CMK (cell line): Measurements from ENCODE around the gene PIM3.
A peak's percentile ranks its signal among the peaks of the same experiment; 100 is the strongest.

ENCODE experiments used
- DNase-seq: peaks from one replicate; pipeline ENCODE4 v3.0.0-alpha.2; 2010; ENCODE audit warnings: low read depth

The PIM3 gene

DNA sequence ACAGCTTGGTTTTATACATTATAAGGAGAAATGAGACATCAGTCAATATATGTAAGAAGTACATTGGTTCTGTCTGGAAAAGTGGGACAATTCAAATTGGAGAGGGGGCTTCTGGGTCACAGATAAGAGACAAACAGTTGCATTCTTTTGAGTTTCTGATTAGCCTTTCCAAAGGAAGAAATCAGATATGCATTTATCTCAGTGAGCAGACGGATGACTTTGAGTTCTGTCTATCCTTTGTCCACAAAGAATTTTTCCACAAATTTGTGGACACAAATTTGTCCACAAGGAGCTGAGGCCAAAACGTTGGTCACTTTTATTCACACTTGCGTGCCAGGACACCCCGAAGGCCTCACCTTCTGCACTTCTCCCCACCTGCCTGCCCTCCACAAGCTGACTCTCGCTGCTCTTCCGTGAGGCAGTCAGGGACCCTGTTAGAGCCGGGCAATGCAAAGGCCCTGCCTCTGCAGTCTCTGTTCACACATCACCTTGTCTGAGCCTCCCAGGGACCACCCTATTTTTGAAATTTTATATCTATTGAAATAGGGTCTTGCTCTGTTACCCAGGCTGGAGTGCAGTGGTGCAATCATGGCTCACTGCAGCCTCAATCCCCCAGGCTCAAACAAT, 31.4 kb downstream of the PIM3 start:
- DNase-seq = no peak

DNA sequence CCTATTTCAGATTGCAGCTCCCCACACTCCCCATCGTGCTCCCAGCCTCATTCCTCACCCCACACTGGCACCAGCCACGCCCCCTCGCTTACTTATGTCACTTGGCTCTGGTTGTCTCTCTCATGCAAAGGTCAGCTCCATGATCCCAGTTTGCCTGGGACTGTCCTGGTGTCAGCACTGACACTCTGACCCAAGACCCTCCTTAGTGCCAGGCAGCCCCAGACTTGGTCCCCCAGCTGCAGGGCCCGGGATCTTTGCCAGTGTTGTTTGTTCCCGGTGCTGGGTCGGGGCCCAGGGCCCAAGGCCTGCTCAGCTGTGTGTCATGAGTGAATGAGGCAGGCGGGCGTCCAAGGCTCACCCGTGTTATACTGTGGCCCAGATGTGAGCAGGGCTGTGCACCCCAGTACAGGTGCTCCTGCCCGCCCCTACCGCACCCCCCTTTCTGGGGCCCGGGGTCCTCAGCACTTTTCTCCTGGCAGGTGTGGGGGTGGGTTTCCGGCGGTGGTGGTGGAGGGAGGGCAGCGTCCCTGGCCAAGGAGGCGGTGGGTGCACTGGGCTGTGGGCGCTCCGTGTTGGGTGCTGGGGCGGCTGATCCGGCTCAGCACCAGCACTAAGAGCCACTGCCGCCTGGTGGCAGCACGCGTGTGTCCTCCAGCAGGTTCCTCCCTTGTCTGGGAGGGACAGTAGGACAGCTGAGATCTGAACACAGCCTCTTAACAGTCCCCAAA, 32.5 kb downstream of the PIM3 start:
- DNase-seq = no peak

DNA sequence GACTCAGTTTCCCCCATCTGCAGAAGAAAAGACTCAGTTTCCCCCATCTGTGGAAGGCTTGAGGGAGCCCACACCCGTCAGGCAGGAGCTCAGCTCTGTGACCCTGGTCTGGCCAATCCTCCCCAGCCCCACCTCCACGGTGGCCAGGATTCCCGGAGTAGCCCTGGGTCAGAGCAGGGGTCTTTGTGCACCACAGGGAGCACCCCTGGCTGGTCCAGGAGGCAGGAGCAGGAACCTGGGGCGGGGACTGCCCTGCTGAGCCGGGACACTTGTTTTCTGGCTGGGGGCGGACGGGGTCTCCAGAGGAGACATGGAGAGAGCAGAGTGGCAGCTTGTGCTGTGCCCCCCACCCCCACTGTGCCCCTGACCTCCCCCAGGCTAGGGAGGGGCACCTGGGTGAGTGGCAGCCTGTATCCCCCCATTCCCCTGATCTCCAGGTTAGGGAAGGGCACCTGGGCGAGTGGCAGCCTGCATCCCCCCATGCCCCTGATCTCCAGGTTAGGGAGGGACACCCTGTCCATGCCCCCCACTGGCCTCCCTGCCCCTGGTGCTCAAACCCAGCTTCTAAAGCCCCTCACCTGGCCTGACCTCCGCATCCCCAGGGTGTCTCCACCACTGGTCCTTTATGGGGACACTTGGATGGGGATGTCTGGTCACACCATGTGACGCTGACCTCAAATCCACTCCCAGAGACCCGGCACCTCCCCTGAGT, 33.2 kb downstream of the PIM3 start:
- DNase-seq = no peak

DNA sequence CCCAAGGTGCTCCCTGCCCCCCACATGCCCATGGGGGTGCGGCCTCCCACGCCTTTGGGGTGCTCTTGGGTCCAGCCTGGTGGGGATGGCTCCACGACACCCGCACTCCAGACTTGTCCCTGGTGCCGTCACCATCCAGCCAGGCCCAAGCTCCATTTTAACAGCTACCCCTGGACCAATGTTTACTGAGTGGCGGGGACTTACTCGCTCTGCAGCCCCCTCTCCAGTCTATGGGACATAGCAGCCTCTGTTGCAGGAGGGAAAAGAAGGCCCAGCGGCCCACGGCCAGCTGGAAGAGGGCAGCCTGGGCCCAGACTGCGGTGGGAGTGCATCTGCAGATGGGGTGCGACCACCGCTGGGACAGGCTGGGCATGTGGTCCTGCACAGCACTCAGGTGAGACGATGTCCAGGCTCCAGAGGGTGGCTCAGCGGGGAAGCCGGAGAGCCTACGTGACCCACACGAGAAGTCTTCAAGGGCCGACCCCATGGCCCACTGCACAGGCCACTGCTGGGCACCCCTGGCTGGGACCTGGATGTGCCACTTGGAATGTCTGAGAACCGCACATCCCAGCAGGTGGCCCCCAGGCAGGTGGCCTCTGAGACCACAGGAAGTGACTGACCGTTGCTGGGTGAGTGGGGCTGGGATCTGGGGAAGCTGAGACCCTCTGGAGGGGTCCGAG, 33.9 kb downstream of the PIM3 start:
- no peak for DNase-seq

DNA sequence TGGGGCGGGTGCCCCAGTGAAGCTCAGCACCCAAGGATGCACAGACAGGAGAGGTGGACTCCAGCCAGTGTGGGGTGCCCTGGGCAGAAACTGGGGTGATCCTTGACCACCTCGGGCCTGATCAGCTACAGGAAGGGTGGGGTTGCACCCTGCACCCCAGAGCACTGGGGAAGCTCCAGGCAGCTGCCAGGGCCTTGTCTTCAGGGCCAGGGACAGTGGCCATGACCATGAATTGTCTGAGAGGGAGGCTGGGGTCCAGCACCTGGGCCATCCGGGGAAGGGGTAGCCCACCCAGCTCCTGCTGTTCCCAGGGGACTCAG, 34.4 kb downstream of the PIM3 start:
- DNase-seq = no peak

DNA sequence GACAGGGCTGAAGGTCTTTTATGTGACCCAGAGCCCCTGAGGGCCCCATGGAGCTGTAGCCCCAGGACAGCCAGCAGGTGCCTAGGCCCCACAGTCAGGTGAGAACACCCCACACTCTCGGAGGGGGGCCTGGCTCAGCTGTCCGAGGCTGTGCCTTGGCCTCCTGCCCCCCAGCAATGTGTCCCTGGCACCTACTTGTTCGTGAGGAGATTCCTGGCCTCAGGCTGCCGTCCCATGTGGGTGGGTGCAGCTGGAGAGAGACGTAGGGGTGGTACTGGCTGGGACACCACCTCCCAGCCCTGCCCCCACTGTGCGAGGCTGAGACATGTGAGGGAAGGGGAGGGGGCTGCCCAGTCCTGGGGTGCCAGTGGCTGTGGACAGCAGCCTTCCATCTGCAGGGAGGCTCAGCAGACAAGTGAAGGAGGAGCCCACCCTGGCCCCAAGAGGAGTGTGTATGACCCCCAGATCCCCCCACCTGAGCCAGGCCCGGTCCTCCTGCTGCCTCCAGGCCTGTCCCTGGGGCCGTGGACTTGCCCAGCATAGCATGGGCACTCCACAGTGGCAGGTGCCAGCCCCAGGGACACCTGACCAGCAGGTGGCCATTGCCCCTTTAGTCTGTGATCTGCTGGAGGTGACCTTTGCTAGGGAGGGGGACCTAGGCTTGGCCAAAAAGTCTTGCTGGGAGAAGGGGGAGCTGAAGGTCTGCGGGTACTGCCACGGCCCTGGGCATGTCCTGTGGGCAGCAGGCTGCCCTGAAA, 35.0 kb downstream of the PIM3 start:
- DNase-seq = no peak

DNA sequence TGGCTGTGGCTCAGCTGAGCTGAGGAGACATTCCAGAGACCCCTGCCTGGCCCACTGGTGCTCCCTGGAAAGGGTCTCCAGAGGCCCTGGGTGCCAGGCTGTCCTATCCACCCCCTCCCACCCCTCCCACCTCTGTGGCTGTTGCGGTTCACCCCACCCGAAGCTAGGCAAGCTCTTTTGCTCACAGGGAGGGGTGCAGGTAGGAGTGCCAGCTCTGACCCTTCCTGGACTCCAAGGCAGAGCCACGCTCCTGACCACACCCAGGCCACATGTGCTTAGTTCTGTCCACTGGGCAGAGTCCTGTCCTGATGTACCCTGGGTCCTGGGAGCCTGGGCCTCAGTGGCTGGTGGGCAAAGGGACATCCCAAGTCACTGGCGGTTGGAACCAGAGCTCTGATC, 35.5 kb downstream of the PIM3 start:
- DNase-seq = no peak

DNA sequence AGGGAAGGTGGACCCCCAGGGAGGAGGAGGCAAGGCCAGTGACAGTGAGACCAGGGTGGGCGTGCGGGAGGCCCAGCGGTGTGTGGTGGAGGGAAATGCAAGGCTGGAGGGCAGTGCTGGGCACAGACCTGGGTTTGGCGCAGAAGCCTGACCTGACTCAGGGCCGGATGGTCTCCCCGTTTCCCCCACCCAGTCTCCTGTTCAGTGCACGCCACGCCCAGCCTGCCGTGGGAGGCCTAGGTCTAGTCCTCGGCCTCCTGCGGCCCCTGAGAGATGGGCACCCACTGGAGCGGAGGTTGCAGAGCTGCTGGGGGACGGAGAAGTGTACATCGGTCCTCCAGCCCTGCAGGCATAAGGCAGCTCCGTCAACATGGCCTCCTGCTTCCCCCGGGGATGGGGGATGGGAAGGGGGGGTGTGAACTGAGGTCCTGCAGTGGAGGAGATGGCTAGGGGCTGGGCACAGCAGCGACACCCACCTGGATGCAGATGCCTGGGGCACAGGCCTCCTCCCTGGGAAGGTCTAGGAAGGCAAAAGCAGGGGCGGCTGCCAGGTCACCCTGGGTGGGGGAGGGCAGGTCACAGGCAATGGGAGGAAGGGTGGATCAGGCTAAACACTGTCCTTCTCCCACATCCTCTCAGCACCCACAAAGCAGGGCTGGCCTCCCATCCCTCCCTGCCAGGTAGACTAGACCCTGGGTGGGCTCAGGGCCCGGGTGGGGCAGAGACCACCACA, 36.1 kb downstream of the PIM3 start:
- no peak for DNase-seq

DNA sequence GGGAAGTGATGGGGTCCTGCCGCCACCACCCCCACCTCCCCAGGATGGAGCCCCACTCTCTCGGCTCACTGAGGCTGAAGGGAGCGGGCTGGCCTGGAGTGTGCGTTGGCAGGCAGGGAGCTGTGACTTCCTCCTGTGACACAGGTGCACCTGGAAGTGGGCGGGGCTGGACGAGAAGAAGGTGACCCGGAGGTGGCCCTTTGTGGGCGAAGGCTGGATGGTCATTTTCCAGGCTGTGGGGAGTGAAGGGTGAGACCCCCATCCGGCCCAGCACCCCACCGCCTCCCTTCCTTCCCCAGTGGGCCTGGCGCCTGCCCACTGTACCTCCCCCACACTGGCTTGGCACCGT, 36.7 kb downstream of the PIM3 start:
- DNase-seq = no peak

DNA sequence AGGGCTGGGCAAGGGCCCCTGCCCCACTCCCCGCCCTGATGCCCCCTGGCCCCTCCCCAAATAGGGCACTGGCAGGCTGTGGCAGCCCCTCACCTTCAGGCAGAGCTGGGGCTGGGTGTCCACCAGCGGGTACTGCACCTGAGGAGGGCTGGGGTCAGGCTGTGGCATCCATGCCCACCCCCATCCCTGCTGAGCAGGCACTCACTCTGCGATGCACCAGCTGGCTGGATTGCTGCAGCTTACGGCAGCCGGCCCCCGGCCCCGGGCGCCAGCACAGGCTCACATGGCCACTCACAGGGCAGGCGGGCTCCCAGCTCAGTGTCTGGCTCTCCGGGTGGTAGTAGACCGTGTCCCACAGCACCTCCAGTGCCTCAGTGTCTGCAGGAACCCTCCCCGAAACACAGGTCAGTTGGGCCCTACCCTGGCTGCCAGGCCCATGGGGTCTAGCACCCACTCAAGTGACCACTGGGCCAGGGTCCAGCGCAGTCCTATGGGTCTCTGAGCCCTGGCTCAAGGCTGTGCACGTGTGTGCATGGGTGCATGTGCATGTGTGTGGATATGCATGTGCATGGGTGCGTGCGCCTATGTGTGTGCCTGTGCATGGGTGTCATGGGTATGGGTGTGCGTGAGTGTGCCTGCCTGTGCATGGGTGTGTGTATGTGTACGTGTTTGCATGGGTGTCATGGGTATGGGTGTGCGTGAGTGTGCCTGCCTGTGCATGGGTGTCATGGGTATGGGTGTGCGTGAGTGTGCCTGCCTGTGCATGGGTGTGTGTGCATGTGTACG, 37.6 kb downstream of the PIM3 start:
- DNase-seq = no peak

DNA sequence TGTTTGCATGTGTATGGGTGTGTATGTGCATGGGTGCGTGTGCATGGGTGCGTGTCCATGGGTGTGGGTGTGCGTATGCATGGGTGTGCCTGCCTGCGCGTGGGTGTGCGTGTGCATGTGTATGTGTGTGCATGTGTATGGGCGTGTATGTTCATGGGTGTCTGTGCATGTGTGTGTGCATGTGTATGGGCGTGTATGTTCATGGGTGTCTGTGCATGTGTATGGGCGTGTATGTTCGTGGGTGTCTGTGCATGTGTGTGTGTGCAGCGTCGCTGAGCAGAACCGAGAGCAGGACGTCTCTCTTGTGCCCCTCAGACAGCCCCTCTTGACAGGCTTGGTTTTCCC, 38.1 kb downstream of the PIM3 start:
- DNase-seq = no peak

DNA sequence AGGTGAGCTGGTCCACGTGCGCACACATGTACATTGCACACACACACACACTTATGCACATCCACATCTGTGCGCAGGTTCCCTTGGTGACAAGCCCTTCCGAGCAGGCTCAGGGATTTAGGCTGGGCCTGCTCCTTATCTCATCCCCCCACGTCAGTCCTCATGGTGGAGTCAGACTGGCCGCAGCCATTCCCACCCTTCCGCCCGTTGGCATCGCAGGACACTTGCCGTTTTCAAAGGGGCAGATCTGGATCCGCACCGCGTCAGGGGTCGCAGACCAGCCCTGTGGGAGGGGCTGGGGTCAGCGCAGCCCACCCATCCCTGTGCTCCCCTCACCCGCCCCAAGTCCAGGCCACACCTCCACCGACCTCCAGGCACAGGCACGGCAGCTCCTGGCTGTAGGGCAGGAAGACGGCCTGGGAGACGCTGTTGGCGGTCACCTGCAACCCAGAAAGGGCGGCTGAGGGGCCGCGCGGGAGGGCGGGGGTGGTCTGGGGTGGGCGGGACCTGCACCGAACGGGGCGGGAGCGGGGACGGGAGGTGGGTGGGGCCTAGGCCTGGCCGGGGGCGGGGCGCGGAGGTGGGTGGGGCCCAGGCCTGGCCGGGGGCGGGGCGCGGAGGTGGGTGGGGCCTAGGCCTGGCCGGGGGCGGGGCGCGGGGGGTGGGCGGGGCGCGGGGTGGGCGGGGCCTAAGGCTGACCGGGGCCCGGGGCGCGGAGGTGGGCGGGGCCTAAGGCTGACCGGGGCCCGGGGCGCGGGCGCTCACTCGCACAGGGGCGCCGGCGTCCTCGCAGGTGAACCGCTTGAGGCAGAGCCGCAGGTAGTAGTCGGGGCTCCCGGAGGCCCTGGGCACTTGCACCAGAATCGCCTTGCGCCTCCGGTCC, 38.7 kb downstream of the PIM3 start:
- peak; percentile 41 for DNase-seq

DNA sequence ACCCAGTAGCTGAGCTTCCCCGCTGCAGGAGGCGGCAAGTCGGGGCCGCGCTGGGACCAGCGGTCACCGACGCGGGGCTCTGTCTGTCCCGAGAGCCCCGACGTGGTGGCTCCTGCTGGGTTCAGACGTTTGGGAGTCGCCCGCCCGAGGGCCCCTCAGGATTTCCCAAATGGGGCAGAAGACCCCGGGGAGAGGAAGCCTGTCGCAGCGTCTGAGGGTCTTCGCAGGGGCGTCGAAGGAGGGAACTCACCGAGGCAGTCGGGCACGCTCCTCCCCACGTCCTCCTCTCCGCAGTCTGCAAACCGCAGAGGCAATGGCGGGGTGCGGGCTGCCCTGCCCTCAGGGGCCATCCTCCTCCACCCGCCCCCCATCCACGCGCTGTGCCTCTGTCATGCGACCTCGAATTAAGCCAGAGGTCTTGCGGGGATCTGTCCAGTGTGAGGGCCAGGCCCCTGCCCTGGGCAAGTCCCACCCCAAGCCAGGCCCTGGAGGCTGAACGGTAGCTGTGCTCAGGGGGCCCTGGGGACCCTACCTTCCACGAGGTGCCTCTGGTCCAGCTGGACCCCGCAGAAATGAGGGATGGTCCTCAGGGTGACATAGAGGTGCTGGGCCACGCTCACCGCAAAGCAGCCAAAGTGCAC, 39.5 kb downstream of the PIM3 start:
- DNase-seq = no peak

DNA sequence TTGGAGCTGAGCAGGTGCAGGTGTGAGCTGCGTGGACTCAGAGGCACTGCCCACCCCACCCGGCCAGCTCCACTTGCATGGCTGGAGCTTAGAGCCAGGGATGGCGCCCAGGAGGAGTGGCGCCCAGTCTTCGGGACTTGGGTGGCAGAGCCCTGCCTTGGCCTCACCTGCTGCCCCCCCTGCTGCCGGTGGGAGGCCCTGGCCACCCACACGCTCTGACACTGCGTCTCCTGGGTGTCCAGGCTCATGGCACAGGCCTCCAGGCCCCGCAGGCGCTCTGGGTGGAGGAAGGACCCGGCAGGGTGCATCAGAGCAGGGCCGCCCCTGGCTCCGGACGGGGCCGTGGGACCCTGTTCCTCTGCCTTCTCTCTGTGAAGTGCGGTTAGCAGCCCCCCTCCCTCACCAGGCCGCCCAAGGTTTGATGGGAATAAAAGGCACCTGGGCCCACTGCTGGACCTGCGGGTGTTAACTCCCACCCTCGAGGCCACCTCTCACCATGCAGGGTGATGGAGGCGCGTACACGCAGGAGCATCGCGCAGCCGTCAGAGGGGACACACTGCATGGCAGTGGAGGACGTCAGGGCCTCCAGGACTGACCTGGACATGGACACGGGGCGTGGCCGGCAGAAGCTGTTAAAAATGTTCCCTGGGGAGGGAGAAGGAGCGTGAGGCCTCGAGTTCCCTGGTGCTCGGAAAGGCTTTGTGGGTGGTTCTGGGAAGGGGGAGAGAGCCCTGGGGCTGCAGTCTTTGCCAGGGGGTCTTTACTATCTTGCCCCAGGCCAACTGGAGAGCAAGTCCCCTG, 40.2 kb downstream of the PIM3 start:
- DNase-seq = no peak

DNA sequence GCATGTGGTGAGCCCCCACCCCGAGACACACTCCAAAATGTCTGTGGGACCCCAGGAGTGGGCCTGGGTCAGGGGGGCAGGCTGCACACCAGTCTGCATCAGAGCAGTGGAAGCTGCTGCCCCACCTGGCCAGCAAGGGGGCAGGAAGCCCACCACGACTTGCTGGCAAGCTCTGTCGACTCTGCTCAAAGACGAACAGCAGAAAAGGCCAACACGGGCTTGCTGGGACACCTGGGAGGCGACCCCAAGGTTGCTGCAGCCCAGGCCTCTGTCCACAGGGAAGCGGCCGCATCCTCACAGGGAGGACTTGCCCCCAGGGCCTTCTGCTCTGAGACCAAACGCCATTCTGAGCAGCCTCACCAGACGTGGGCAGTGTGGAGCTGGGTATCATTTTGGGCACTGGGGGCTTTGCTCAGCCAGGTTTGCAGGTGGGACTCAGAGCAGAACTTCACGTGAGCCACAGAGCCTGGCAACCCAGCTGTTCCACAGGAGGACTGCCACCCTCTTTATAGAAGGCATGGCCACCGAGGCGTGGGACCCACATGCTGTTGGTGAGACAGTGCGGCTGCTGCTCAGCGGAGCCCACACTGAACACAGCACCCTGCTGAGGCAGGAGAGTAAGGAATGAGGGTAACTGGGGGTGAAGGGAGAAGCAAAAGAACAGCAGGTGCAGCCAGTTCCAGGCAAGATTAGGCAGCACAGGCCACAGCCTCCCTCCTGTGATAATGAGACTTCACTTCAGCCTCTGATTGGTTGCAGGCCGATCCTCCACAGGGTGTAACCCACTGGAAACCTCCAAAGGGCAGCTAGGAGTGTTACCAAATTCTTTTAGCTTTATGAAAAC, 41.0 kb downstream of the PIM3 start:
- DNase-seq = no peak

DNA sequence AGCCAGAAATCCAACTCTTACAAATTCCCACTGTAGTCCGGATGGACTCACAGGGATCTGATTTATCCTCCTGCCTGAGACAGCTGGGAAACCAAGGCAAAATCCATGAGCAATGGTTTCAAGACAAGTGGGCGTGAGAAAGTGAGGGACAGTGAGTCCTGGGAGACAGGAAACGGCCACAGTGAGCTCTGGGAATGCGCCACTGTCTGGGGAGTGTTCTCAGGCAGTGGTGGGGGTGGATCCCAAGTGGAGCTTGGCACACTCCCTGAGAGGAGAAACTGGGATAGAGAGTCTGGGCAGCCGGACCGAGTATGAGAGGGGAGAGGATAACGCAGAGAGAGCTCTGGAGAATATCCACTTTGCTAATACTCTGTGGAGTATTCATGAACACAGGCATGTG, 42.2 kb downstream of the PIM3 start:
- DNase-seq = no peak

DNA sequence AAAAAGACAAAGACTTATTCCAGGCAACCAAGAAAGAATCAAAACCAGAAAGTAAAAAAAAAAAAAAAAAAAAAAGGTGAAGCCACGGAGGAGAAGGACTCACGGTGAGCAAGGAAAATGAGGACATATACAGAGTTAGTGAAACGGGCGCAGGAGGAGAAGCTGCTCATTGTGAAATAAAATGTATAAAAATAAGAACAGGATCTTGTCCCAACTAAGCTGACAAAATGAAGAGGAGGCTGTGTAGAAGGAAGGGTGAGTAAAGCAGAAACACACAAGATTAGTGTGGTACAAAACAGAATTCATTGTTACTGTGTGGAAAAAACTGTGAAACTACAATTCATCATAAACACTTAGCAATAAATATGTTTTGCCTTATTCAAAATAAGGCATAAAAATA, 44.3 kb downstream of the PIM3 start:
- no peak for DNase-seq

DNA sequence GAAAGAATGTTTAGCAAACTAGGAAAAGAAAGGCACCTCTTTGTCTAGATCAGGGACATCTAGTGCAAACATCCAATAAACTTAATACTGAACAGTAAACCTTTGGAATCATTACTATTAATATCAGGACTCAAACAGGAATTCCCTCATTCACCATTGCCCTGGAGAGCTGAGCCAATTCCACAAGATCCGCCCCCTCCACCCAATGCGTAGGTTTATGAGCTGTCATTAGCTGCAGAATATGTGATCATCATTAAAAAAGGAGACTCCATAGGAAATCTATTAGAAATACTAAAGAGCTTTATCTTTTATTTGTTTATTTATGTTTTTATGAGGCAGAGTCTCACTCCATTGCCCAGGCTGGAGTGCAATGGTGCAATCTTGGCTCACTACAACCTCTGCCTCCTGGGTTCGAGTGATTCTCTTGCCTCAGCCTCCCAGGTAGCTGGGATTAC, 46.5 kb downstream of the PIM3 start:
- no peak for DNase-seq
